ENCODE data around the gene ATXN7L3. TPM values are rescaled to one million over a fixed set of nuclear protein-coding genes. Genes with fewer than 3 reads are reported as not detected.

ATXN7L3 gene
- polyA plus RNA-seq, 5 donors: 50.4 to 72.3 (median 58.5) TPM

DNA sequence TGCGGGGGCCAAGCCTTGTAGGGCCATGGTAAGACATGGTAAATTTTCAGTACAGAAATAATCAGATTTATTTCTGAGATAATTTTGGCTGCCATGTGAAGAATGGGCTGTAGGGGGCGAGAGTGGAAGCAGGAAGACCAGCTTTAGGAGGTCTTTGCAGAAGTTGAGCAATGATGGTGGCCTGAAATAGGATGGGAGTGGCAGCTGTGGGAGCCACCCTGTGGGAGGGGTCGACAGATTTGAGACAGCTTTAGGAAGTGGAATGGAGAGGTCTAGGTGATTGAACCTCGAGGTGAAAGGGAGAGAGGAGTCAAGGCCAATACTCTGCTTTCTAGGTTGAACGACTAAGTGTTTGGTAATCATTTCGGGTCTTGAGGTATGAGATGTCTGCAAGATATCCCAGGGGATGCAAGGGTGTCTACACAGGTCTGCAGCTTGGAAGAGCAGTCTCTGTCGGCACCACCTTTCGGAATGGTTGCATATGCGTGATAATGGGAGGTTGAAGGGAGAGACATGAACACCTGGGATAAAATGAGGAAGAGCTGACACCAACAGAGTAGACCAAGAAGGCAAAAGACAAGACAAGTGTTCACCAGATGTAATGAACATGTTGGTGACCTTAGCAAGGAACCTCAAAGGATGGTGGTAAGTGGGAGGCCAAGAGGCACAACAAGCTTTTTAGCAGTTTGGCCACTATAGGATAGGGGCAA is 4.2 kb upstream of the ATXN7L3 start:
- DNase-seq: no peak

DNA sequence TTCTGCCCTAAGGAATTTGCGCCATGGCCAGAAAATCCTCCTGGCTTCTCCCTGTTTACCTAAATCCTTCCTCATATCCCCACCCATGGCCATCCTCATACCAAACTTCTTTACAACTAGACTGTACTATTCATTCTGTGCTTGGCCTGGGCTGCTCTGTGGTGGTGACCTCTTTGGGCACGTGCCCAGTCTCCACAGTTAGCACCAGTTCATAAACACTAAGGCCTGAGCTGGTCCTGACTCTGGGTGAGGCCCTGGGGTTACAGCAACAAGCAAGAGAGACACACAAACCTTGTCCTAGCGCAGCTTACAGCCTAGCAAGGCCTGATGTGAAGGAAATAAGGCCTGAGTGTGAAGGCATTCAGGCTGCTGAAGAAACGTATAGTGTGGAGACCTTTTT is 3.1 kb upstream of the ATXN7L3 start:
- no peak for DNase-seq

DNA sequence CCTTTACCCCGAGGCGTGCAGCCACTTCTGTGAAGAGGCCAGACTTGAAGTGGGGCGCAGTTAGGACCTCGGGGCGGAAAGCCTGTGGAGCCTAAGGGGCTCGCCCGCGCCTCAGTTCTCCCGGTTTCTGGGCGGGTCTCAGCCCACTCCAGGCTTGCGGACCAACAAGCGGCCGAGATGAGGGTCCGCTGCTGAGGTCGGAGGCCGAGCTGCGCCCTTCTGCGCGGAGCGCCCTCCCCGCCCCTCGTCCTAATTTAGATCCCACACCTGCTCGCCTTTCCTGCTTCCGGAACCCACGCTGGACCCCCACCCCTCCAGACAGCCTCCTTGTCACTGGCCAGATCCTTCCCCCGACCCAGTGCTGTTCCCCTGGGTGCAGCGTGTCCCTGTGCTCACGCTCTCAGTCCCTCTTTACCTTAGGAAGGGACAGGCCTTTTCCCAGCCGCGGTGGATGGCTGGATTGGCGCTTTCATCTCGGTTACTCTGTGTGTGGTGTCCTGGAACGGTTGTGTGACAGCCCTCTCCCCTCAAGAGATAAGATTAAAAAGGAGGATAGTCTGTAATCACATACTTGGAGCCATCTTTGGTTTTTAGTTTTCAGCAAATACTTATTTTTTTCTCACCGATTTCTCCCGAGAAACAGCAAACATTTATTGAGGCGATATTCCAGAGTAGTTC is 933 bp upstream of the ATXN7L3 start:
- no peak for DNase-seq

DNA sequence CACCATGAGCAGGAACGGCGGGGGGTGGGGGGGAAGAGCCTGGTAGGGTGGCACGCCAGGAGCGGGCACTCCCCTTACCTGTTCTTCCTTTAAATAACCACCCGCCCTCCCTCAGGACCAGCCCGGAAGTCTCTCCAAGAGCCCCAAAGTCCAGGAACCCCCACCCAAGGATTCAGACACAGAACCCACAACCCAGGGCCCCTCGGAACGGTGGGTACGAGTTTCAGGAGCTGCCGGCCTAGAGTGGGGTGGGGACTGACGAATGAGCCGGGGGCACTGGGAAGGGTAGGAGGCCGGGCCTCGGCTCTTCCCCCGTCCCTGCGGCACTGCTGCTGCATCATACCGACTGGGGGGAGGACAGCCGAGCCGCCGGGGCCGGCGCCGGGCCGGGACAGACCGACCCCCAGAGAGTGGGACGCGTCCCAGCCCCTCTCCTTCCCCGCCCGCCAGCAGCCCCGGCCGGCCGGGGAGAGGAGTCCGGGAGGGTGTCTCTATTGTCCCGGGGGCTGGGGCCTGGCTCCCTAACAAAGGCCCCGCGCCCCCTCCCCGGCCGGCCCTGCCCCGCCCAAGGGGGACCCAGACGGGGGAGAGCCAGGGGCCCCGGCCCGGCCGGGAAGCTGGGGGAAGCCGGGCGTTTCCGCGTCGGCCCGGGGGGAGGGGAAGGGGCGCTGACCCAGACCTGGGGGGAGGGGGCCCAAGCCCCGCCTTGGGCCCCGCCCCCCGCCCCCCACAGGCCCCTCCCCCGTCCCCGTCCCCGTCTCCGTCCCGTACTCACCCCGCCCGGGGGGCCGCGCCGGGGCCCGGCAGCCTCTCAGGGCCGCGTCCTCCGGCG is 747 bp downstream of the ATXN7L3 start:
- DNase-seq: peak; percentile 43 to 68

DNA sequence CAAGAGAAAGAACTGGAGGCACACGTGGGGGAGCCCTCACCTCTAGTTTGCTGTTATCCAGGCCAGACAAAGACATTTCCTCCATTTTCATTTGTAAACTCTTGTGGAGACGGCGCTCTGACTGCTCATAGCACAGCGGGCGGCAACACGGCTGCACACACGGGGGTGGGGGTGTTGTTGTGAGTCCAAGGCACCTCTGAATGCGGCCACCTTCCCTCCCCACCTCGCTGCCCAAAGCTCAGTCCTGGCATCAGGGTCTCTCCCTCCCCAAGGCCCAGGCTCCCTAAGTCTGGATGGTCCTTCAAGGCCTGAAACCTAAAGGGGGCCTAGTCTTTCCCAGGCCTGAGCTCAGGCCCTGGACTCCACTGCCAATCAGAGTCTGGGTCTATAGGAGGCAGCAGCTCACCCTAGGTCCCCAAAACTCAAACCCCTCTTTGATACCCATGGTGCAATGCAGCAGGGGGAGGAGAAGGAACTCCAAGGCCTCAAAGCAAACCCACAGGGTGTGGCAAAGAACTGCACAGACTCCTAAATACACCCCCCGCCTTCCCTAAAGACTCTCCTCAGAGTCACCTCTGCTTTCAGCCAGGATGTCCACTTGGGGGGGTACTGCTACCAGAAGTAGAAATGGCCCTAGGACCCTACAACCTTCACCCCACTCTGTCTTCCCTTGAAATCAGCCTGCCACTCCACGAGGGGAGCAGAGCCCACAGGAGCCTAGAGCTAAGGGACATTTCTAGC is 1.5 kb downstream of the ATXN7L3 start:
- peak in 1 of 2 donors; percentile 27 for DNase-seq

DNA sequence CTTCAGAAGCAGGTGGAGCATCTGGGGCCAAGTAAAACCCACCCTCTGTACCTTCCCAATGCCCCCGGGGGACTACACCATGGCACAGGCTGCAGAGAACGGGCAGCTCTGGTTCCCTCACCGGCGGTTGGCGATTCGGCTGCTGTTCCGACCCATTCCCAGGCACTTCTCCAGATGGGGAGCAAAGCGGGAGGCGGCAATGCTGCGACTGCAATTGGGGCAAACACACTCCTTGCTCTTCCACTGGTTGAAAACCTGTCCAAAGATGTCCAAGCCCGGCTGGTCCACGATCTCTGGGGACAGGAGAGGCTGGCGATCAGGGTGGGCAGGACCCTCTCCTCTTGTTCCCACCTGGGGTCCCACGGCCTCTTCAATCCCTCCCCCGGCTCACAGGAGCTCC is 2.6 kb downstream of the ATXN7L3 start:
- DNase-seq: no peak

DNA sequence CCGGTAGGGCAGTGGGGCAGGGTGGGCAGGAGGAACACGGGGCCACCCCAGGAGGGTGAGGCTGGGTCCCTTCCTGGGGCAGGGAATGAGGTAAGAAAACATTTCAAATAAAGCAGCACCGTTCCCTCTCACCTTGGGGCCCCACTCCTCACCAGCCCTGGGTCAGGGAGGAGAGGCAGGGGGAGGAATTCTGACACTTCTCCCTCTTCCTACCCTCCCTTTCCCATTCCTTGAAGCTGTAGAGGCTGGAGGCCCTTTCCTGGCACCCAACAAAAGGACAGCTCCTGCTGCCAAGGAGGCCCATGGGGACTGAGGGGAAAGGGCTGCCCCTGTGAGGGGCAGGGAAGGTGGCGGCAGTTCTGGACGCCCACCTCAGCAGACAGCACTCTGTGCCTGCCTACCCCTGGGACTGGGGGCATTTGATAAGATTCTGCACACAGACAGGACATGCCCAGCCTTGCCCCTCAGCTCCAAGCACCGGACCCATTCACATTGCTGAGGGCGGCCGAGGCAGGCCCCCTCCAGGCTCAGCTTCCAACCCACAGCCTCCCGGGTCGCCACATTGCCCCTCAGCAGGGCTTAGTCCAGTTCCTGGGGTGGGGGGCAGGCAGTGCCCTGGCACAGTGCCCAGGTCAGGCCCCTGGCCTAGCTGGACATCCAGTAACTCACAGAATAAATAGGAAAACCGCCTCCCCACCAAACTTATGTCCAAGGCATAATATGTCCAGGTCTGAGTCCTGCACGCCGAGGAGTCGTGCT is 6.2 kb downstream of the ATXN7L3 start:
- no peak for DNase-seq

DNA sequence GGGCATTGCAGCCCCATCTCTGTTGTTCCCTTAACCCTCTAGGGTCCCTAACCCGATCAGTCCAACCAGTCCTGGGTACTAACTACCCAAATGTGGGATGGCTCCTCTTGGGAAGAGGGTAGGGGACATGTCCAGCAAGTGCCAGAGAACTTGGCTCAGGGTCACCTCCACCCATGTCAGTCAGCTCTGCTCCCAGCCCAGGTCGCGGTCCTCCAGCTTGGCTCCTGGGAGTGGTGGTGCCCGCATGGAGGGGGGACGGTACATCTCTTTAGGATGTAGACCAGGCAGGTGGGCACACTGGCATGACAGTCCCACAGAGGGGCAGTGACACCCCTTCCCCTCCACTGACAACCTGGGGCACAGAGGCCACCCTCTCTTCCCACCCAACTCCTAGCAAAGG is 6.9 kb downstream of the ATXN7L3 start:
- no peak for DNase-seq

DNA sequence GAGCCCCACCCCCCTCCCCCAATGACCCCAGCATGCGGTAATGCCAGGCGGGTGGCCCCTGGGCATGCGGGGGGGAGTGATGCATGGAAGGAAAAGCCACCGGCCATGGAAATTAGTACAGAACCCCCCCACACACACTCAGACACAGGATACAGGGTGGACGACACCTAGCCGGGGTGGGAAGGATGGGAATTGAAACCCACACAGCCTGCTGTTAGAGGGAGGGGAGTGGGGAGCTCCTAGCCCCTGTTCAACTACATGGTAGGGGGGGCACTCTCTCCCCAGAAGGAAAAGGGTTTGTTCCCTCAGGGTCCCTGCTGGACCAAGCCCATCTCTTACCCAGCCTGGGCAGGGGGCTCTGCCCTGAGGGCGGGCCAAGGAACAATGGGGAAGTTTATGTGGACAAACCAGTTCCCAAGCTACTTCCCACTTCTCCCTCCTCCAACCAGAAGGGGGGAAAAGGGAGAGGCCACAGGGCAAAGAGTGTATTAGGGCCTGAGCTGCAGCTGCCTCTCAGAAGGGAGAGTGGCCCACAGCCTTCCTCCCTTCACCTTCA is 7.7 kb downstream of the ATXN7L3 start:
- DNase-seq: no peak

DNA sequence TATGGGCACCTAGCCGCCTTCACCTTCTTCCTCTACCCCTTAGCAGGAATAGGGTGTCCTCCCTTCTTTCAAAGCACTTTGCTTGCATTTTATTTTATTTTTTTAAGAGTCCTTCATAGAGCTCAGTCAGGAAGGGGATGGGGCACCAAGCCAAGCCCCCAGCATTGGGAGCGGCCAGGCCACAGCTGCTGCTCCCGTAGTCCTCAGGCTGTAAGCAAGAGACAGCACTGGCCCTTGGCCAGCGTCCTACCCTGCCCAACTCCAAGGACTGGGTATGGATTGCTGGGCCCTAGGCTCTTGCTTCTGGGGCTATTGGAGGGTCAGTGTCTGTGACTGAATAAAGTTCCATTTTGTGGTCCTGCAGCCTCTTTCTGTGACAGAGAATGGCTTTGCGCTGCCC is 8.3 kb downstream of the ATXN7L3 start:
- peak in 1 of 2 donors; percentile 42 for DNase-seq

DNA sequence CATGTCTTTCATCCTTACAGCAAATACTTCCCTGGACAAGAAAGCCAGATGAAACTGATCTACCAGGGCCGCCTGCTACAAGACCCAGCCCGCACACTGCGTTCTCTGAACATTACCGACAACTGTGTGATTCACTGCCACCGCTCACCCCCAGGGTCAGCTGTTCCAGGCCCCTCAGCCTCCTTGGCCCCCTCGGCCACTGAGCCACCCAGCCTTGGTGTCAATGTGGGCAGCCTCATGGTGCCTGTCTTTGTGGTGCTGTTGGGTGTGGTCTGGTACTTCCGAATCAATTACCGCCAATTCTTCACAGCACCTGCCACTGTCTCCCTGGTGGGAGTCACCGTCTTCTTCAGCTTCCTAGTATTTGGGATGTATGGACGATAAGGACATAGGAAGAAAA is 9.2 kb downstream of the ATXN7L3 start:
- no peak for DNase-seq

DNA sequence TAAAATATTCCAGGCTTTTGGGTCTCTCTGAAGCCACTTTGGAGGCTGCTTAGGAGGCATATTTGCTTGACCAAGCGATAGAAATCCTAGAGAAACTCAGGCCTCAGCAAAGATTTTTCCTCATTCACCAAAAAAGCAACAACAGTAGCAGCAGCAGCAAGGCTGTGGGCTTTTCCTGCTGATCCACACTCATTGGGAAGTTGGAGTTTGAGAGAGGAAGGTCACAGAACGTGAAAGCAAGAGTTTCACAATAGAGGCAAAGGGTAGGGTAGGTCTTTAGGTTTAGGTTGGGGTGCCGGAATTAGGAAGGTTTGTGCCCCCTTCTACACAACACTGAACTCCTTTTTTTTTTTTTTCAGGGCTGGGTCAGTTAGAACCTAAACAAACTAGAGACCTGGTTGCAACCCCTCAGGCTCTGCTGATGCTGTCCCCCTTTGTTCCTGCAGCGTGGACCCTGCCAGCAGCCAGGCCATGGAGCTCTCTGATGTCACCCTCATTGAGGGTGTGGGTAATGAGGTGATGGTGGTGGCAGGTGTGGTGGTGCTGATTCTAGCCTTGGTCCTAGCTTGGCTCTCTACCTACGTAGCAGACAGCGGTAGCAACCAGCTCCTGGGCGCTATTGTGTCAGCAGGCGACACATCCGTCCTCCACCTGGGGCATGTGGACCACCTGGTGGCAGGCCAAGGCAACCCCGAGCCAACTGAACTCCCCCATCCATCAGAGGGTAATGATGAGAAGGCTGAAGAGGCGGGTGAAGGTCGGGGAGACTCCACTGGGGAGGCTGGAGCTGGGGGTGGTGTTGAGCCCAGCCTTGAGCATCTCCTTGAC is 10.9 kb downstream of the ATXN7L3 start:
- no peak for DNase-seq

DNA sequence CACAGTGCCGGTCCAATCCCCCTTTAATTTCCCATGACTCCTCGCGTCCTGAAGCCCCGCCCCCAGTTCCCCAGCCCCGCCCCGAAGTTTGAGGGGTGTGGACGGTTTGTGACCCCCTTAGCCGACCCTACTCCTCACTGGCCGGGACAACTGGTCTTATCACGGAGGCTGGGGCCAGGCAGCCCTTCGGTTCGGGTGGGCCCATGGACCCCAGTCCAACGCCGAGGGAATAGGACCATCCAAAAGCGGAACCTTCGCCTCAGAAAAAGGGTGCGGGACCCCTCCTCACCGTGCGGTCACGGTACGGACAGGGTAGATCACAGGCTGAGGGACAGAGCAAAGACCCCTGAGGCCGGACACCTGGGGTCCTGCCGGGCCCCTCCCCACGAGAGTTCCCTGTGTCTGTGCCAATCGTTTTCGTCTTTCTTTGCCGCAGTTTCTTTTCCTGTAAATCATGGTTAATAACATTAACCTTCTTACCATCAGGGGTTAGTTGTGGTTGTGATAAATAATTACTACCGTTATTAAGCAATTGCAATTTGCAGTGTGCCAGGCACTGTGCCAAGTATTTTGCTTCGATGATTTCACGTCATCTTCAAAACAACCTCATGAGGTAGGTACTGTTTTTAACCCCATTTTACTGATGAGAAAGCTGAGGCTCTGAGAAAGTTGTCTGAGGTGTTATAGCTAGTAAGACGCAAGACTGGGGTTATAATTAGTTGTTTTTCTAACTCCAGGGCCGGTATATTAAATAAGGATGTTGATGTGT is 12.4 kb downstream of the ATXN7L3 start:
- no peak for DNase-seq

DNA sequence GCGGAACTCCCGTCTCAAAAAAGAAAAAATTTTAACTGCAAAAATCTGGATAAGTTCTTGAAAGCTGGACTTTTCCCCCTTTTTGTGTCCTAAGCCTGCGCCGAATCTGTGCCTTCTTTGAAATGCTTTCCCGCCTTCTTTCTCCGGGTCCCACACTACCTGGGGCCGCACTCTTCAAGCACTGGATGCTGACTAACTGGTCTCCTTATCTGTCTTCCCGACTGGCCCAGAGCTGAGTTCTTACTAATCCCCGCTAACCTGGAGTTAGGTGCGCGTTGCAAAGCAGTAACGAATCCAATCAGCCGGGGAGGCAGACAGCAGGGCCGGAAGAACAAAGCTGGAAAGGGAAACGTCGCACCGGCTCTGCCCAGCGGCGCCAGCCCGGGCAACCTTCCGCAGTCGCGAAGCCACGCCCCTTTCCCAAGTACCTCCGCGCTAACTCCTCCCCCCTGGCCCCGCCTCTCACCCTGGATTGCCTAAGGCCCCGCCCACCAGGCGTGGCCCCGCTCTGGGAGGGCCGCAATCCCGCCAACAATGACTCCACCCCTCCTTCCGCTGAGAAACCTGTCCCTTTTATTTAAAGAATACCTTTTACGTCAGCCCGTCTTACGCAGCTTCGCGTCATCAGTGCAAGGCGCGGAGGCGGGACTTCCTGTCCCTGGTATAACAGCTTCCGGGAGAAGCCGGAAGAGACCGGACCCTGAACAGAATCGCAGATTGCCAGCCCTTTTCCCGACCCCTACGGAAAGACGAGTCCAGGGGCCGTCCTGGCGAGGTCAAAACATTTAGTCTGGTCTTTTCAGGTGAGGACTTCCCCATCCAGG is 13.2 kb downstream of the ATXN7L3 start, which contains the start of gene TMUB2:
TSS of gene TMUB2 (plus strand) at position 666 of the 824 bp plus-strand sequence. CDS start 737 bp downstream, outside the sequence.
- peak; percentile 99 for DNase-seq

DNA sequence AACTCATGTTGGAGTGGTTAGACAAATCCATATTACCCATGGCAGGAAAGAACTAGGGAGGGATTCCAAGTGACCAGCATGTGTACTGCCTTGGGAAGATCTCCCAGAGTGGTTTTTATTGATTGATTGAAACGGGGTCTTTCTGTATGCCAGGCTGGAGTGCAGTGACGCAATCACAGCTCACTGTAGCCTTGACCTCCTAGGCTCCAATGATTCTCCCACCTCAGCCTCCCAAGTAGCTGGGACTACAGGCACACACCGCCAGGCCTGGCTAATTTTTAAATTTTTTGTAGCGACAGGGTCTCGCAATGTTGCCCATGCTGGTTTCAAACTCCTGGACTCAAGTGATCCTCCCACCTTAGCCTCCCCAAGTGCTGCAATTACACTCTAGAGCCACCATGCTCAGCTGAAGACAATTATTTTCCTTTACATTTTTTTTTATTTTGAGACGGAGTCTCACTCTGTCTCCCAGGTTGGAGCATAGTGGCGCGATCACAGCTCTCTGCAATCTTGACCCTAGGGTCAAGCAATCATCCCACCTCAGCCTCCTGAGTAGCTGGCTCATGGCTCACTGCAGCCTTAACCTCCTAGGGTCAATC is 15.4 kb downstream of the ATXN7L3 start:
- no peak for DNase-seq

DNA sequence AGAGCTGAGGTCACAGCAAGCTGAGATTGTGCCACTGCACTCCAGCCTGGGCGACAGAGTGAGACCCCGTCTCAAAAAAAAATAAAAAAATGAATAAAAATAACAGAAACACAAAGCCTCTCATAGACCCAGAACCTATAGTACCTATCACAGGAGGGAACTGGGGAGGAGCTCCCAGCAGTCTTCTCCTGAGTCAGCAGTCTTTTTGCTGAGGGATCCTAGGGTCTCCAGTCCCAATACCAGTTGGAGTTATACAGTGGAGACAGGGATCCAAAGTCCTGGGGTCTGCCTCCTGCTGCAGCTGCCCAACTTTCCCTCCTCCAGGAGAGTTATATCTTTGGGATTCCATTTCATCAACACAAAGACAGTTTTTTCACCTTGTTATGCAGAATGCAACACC is 16.7 kb downstream of the ATXN7L3 start:
- no peak for DNase-seq

DNA sequence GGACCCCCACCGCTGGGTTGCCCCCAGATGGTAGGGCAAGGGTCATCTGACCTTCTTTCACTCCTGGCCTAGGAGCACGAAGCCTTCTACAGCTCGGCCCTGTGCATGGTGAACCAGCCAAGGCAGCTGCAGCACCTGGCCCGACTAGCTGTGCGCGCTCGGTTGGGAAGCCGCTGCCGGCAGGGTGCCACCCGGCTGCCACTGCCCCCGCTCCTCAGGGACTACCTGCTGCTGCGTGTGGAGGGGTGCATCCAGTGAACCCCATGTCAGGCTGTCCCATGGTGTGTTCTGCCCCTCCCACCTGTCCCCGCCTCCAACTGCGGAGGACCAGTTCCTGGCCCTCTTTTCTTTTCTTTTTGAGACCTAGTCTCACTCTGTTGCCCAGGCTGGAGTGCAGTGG is 21.6 kb downstream of the ATXN7L3 start:
- DNase-seq: no peak

DNA sequence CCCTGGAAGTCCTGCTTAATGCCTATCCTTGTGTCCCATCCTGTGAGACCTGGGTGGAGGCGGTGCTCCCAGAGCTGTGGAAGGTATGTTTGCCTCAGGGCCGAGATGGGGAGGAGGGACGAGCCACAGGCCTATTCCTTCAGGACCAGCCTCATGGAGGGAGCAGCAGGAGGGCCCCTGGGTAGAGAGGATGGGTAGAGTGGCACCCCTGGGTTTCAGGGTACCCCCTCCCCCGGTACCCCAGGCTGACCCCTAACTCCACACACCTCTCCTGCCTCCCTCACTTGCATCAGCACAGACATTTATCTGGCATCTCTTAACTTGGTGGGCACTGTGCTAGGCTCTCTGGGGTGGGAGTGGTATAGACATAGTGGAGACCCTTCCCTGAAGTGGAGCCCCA is 22.0 kb downstream of the ATXN7L3 start:
- no peak for DNase-seq

Measured in right lung (tissue), 5 donors.